Measurements from ENCODE around the gene COLQ. TPM values are rescaled to one million over a fixed set of nuclear protein-coding genes. Genes with fewer than 3 reads are reported as not detected.
"Not testable (repeated sequence)": the region's sequence is repeated elsewhere in the genome, so short reads cannot be mapped to it uniquely, and the experiment has no call there.

The COLQ gene
- total RNA-seq, 1 donor from 2014 or later: 3.7 TPM

GRCh38 chr3:15490158-15490557 lies 31.3 kb downstream of the COLQ start:
- DNase-seq: no peak

GRCh38 chr3:15488002-15488401 lies 33.5 kb downstream of the COLQ start:
- no peak for DNase-seq

- no peak for DNase-seq
These were observed 34.5 kb downstream of the COLQ start for GRCh38 chr3:15486979-15487378.

- no peak for DNase-seq
These were observed 35.5 kb downstream of the COLQ start for GRCh38 chr3:15486020-15486419.

- not testable (repeated sequence) for DNase-seq
These were observed 37.0 kb downstream of the COLQ start for GRCh38 chr3:15484551-15484950.

GRCh38 chr3:15479400-15480224 lies 41.9 kb downstream of the COLQ start:
- DNase-seq: no peak

- DNase-seq: no peak
These were observed 42.9 kb downstream of the COLQ start for GRCh38 chr3:15478640-15478979.

- no peak for DNase-seq
These were observed 43.4 kb downstream of the COLQ start for GRCh38 chr3:15477951-15478639.

- no peak for DNase-seq
These were observed 45.1 kb downstream of the COLQ start for GRCh38 chr3:15476378-15476777.

- DNase-seq: no peak
These were observed 46.3 kb downstream of the COLQ start for GRCh38 chr3:15475161-15475560.

GRCh38 chr3:15471861-15472260 lies 49.6 kb downstream of the COLQ start:
- no peak for DNase-seq

GRCh38 chr3:15470849-15471248 lies 50.7 kb downstream of the COLQ start:
- peak; percentile 32 for DNase-seq

- DNase-seq: no peak
These were observed 51.2 kb downstream of the COLQ start for GRCh38 chr3:15470261-15470660.

GRCh38 chr3:15467227-15468181 lies 54.0 kb downstream of the COLQ start:
- DNase-seq: peak; percentile 16

GRCh38 chr3:15465876-15466585 lies 55.5 kb downstream of the COLQ start:
- DNase-seq: no peak

GRCh38 chr3:15462451-15462850 lies 59.1 kb downstream of the COLQ start:
- no peak for DNase-seq

- no peak for DNase-seq
These were observed 60.5 kb downstream of the COLQ start for GRCh38 chr3:15460891-15461531.

- DNase-seq: no peak
These were observed 63.2 kb downstream of the COLQ start for GRCh38 chr3:15458212-15458780.

- DNase-seq: not testable (repeated sequence)
These were observed 64.6 kb downstream of the COLQ start for GRCh38 chr3:15456915-15457314.

- no peak for DNase-seq
These were observed 65.2 kb downstream of the COLQ start for GRCh38 chr3:15456321-15456720.

- DNase-seq: no peak
These were observed 65.8 kb downstream of the COLQ start for GRCh38 chr3:15455756-15456155.

Data from skin of body (tissue), 2 donors.